Measurements from ENCODE around the gene IMMP2L.

DNA sequence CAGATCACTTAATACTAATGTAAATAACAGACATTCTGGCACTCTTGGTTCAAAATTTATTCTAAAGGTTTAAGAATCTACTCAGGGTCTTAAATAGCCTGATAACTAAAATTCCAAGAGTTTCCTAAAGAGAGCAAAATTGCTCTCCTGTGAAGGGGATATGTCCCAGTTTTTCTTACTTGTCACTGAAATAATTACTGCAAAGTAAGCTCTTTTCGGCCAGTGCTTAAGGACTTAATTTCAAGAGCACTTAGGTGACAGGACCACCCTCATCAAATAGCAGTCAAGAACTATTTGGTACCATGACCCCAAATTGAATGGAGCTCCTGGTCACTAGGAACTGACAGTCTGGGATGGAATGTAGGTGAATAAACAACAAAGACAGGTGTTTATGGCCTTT lies 1.8 kb upstream of the IMMP2L start:
- TF ChIP-seq POLR2A (IDR thresholded peaks at IDR 0.05): no peak
- TF ChIP-seq, protein P1, sequence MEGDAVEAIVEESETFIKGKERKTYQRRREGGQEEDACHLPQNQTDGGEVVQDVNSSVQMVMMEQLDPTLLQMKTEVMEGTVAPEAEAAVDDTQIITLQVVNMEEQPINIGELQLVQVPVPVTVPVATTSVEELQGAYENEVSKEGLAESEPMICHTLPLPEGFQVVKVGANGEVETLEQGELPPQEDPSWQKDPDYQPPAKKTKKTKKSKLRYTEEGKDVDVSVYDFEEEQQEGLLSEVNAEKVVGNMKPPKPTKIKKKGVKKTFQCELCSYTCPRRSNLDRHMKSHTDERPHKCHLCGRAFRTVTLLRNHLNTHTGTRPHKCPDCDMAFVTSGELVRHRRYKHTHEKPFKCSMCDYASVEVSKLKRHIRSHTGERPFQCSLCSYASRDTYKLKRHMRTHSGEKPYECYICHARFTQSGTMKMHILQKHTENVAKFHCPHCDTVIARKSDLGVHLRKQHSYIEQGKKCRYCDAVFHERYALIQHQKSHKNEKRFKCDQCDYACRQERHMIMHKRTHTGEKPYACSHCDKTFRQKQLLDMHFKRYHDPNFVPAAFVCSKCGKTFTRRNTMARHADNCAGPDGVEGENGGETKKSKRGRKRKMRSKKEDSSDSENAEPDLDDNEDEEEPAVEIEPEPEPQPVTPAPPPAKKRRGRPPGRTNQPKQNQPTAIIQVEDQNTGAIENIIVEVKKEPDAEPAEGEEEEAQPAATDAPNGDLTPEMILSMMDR (IDR thresholded peaks at IDR 0.05): no peak

All from right lobe of liver (tissue), 4 donors.